CD8-positive, alpha-beta memory T cell (primary cell): Measurements from ENCODE around the gene KCNIP4. TPM values are rescaled to one million over a fixed set of nuclear protein-coding genes. Genes with fewer than 3 reads are reported as not detected.

Experiments
- CTCF ChIA-PET: fragments of 350-600 bp; sonication (Branson Sonifier 250); formaldehyde crosslinking; loops from one replicate; lab custom pipeline; 2021; ENCODE audit warnings: antibody characterized with exemption; lab: Charles Lee
- POLR2A ChIA-PET: fragments of 350-600 bp; sonication (Branson Sonifier 250); formaldehyde crosslinking; loops from one replicate; lab custom pipeline; 2021; ENCODE audit warnings: antibody characterized with exemption; lab: Charles Lee
- DNase-seq, 5 donors: peaks; one replicate each; pipeline versions ENCODE4 v3.0.0 to v3.0.0-alpha.2; 2020 to 2022; ENCODE audit warnings: mixed read lengths in 1 of 5
- H3K27ac ChIP-seq: one replicate; pipeline ENCODE4 v1.7.0; 2013; ENCODE audit warnings: low read depth, mild to moderate bottlenecking, low read length, moderate library complexity
- H3K27me3 ChIP-seq: 2 replicates; pipeline ENCODE4 v1.7.0; 2013; ENCODE audit warnings: low read length, mild to moderate bottlenecking; ENCODE audit not compliant: insufficient read depth, poor library complexity, severe bottlenecking
- H3K36me3 ChIP-seq: 2 replicates; pipeline ENCODE4 v1.7.0; 2013; ENCODE audit warnings: mild to moderate bottlenecking, low read length, moderate library complexity; ENCODE audit not compliant: insufficient read depth
- H3K4me1 ChIP-seq: 2 replicates; pipeline ENCODE4 v1.7.0; 2013; ENCODE audit warnings: mild to moderate bottlenecking, low read length, moderate library complexity; ENCODE audit not compliant: insufficient read depth
- H3K4me3 ChIP-seq: 2 replicates; pipeline ENCODE4 v1.7.0; 2013; ENCODE audit warnings: mild to moderate bottlenecking, low read length
- H3K9me3 ChIP-seq: 2 replicates; pipeline ENCODE4 v1.7.0; 2013; ENCODE audit warnings: mild to moderate bottlenecking, low read length
- H3K27ac Mint-ChIP-seq, 8 donors: one replicate each; pipeline ENCODE4 v1.8.0; 2020 to 2021; ENCODE audit warnings: mixed read lengths in 8 of 8, mild to moderate bottlenecking in 6 of 8, inconsistent platforms in 3 of 8, moderate library complexity in 3 of 8
- H3K27me3 Mint-ChIP-seq, 2 donors: one replicate each; pipeline ENCODE4 v1.8.0; 2020 to 2021; ENCODE audit warnings: mixed read lengths in 2 of 2, mild to moderate bottlenecking in 1 of 2, moderate library complexity in 1 of 2
- H3K36me3 Mint-ChIP-seq, 3 donors: one replicate each; pipeline ENCODE4 v1.8.0; 2020 to 2021; ENCODE audit warnings: mixed read lengths in 3 of 3, inconsistent platforms in 1 of 3, mild to moderate bottlenecking in 1 of 3
- H3K4me1 Mint-ChIP-seq, 3 donors: one replicate each; pipeline ENCODE4 v1.8.0; 2020 to 2021; ENCODE audit warnings: mixed read lengths in 3 of 3, inconsistent platforms in 1 of 3, mild to moderate bottlenecking in 1 of 3
- H3K4me3 Mint-ChIP-seq, 7 donors: one replicate each; pipeline ENCODE4 v1.8.0; 2020 to 2021; ENCODE audit warnings: mixed read lengths in 7 of 7, mild to moderate bottlenecking in 6 of 7, moderate library complexity in 4 of 7, inconsistent platforms in 2 of 7
- H3K9me3 Mint-ChIP-seq, 5 donors: one replicate each; pipeline ENCODE4 v1.8.0; 2020 to 2022; ENCODE audit warnings: mixed read lengths in 5 of 5, mild to moderate bottlenecking in 3 of 5, moderate library complexity in 2 of 5, inconsistent platforms in 1 of 5
- polyA plus RNA-seq: library from polyadenylated mRNA; unstranded; fragments of 300-500 nt; fragmentation: Illumina TruSeq; gene quantifications from one replicate; pipeline ENCODE4 v1.2.3, GENCODE V29; 2021
- total RNA-seq, 2 experiments: library from RNA; stranded (reverse); gene quantifications; one replicate each; pipeline ENCODE4 v1.2.3, GENCODE V29; 2021

KCNIP4 gene
- total and polyA plus RNA-seq, 3 experiments from 2014 or later: 0.12 TPM; not detected in 2

DNA sequence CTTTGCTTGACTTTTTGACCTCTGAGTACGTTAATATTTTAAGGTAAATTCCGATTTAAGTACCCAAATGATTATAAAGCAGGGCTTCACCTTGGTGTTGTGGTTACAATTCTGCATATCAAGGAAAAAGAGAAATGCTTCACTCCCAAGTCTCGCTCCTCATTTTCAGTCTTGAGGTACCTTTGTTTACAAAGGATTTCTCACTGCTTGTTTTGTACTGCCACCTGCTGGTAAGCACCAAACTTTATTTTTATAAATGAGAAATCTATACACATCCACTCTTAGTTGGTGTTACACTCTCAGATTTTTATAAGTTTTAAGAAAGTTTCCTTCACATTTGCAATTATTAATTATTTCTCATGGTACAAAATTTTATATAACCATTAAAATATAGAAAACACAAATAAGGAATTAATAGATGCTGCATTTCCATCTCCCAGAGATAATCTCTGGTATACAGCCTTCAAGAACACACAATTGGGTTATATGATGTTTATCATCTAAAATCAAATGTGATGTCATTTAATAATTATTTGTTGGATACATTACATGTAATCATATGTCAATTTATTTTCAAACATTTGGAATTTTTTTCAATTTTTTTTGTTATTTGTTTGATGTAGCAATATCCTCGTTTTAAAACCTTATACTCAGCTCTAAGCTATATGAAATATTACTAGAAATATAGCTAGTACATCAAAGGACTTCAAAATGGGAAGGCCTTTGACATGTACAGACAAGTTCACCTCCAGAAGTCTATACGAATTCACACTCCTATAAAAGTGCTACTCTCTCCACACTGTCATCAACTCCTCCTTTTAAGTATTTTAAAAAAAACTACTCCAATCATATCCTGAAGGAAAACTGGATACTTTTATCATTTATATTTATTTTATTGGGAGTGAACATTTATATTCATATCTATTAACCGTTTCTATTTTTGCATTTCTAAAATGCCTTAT lies 179.9 kb downstream of the KCNIP4 start:
- peaks cover 0 to 1% of the 10 kb centered on the region in 2 donors for H3K27me3 Mint-ChIP-seq
- POLR2A ChIA-PET: no interaction called here
- H3K4me3 Mint-ChIP-seq: no peak overlapping the region
- H3K4me1 ChIP-seq: no peaks in the 10 kb centered on the region
- H3K36me3 ChIP-seq: no peaks in the 10 kb centered on the region
- DNase-seq: peak in 1 of 5 donors; percentile 6
- peaks cover 0 to 10% (median 2%) of the 10 kb centered on the region in 5 donors for H3K9me3 Mint-ChIP-seq
- no peaks in the 10 kb centered on the region for H3K4me1 Mint-ChIP-seq
- H3K27ac Mint-ChIP-seq: no peak overlapping the region
- H3K27ac ChIP-seq: no peak overlapping the region
- H3K9me3 ChIP-seq: no peaks in the 10 kb centered on the region
- CTCF ChIA-PET: interaction anchor here (0.9 kb wide), 1 partner anchor 995 kb away, joined by 3 read pairs; no protein-coding TSS in a partner anchor
- H3K4me3 ChIP-seq: no peak overlapping the region
- no peaks in the 10 kb centered on the region for H3K27me3 ChIP-seq
- H3K36me3 Mint-ChIP-seq: no peaks in the 10 kb centered on the region

- H3K27ac ChIP-seq: no peak overlapping the region
- H3K36me3 Mint-ChIP-seq: no peaks in the 10 kb centered on the region
- no peaks in the 10 kb centered on the region for H3K4me1 Mint-ChIP-seq
- peaks cover 0 to 5% (median 0%) of the 10 kb centered on the region in 5 donors for H3K9me3 Mint-ChIP-seq
- no peaks in the 10 kb centered on the region for H3K36me3 ChIP-seq
- no peak overlapping the region for H3K4me3 Mint-ChIP-seq
- H3K27me3 ChIP-seq: no peaks in the 10 kb centered on the region
- POLR2A ChIA-PET: no interaction called here
- H3K4me3 ChIP-seq: no peak overlapping the region
- H3K27me3 Mint-ChIP-seq: peaks cover 0 to 1% of the 10 kb centered on the region in 2 donors
- no peaks in the 10 kb centered on the region for H3K9me3 ChIP-seq
- CTCF ChIA-PET: interaction anchor here (0.7 to 1.2 kb wide), 2 partner anchors 14 to 990 kb away, joined by 3 read pairs; no protein-coding TSS in a partner anchor
- no peak overlapping the region for H3K27ac Mint-ChIP-seq
- peak in 1 of 5 donors; percentile 2 for DNase-seq
- H3K4me1 ChIP-seq: no peaks in the 10 kb centered on the region
Observed at GRCh38 chr4:21765810-21766407, 182.7 kb downstream of the KCNIP4 start.

GRCh38 chr4:21763855-21764254 lies 184.7 kb downstream of the KCNIP4 start:
- peaks cover 0 to 1% of the 10 kb centered on the region in 2 donors for H3K27me3 Mint-ChIP-seq
- H3K36me3 ChIP-seq: no peaks in the 10 kb centered on the region
- no peaks in the 10 kb centered on the region for H3K4me1 Mint-ChIP-seq
- peaks cover 0 to 3% (median 0%) of the 10 kb centered on the region in 5 donors for H3K9me3 Mint-ChIP-seq
- H3K27ac ChIP-seq: no peak overlapping the region
- no peaks in the 10 kb centered on the region for H3K9me3 ChIP-seq
- no peak overlapping the region for H3K4me3 Mint-ChIP-seq
- H3K27me3 ChIP-seq: no peaks in the 10 kb centered on the region
- CTCF ChIA-PET: no interaction called here
- H3K4me1 ChIP-seq: no peaks in the 10 kb centered on the region
- H3K36me3 Mint-ChIP-seq: no peaks in the 10 kb centered on the region
- POLR2A ChIA-PET: no interaction called here
- no peak overlapping the region for H3K4me3 ChIP-seq
- no peak overlapping the region for H3K27ac Mint-ChIP-seq
- no peak for DNase-seq

DNA sequence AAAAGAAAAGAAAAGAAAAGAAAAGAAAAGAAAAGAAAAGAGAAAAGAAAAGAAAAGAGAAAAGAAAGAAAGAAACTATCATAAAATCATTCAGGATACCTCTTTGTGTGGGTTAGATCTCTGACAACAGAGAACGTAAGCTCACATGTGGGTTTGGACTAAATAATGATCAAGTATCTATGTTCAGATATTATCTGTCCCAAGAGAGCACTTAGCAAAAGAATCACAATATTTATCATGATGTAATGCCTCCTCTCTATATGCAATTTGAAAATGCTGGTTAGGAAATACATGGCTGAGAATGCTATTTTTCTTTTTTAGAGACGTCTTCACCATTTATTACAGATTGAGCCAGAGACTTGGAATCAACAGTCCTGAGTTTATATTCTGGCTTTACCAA lies 191.3 kb downstream of the KCNIP4 start:
- no peaks in the 10 kb centered on the region for H3K4me1 Mint-ChIP-seq
- no peaks in the 10 kb centered on the region for H3K27me3 Mint-ChIP-seq
- H3K4me3 Mint-ChIP-seq: no peak overlapping the region
- H3K27ac ChIP-seq: no peak overlapping the region
- ChIA-PET POLR2A (no interaction called here), CTCF (no interaction called here)
- no peaks in the 10 kb centered on the region for H3K36me3 ChIP-seq
- no peak for DNase-seq
- H3K4me1 ChIP-seq: no peaks in the 10 kb centered on the region
- peaks cover 0 to 6% (median 1%) of the 10 kb centered on the region in 5 donors for H3K9me3 Mint-ChIP-seq
- H3K27me3 ChIP-seq: no peaks in the 10 kb centered on the region
- no peak overlapping the region for H3K27ac Mint-ChIP-seq
- no peaks in the 10 kb centered on the region for H3K9me3 ChIP-seq
- no peak overlapping the region for H3K4me3 ChIP-seq
- H3K36me3 Mint-ChIP-seq: no peaks in the 10 kb centered on the region

- H3K36me3 Mint-ChIP-seq: no peaks in the 10 kb centered on the region
- no peak overlapping the region for H3K4me3 Mint-ChIP-seq
- no peak for DNase-seq
- ChIA-PET POLR2A (no interaction called here), CTCF (no interaction called here)
- H3K4me3 ChIP-seq: no peak overlapping the region
- H3K27ac Mint-ChIP-seq: no peak overlapping the region
- no peaks in the 10 kb centered on the region for H3K4me1 ChIP-seq
- no peak overlapping the region for H3K27ac ChIP-seq
- no peaks in the 10 kb centered on the region for H3K27me3 ChIP-seq
- H3K4me1 Mint-ChIP-seq: no peaks in the 10 kb centered on the region
- H3K9me3 Mint-ChIP-seq: peaks cover 0 to 11% (median 4%) of the 10 kb centered on the region in 5 donors
- no peaks in the 10 kb centered on the region for H3K9me3 ChIP-seq
- H3K36me3 ChIP-seq: no peaks in the 10 kb centered on the region
- H3K27me3 Mint-ChIP-seq: no peaks in the 10 kb centered on the region
Observed at GRCh38 chr4:21753084-21753760, 195.3 kb downstream of the KCNIP4 start.

GRCh38 chr4:21752616-21753015 lies 196.0 kb downstream of the KCNIP4 start:
- POLR2A ChIA-PET: no interaction called here
- Mint-ChIP-seq H3K27me3 (no peaks in the 10 kb centered on the region), H3K36me3 (no peaks in the 10 kb centered on the region), H3K4me3 (no peak overlapping the region), H3K27ac (no peak overlapping the region), H3K9me3 (peaks cover 0 to 11% (median 4%) of the 10 kb centered on the region in 5 donors), H3K4me1 (no peaks in the 10 kb centered on the region)
- Histone ChIP-seq H3K27me3 (no peaks in the 10 kb centered on the region), H3K4me1 (no peaks in the 10 kb centered on the region), H3K36me3 (no peaks in the 10 kb centered on the region), H3K4me3 (no peak overlapping the region), H3K9me3 (no peaks in the 10 kb centered on the region), H3K27ac (no peak overlapping the region)
- DNase-seq: no peak
- CTCF ChIA-PET: no interaction called here

DNA sequence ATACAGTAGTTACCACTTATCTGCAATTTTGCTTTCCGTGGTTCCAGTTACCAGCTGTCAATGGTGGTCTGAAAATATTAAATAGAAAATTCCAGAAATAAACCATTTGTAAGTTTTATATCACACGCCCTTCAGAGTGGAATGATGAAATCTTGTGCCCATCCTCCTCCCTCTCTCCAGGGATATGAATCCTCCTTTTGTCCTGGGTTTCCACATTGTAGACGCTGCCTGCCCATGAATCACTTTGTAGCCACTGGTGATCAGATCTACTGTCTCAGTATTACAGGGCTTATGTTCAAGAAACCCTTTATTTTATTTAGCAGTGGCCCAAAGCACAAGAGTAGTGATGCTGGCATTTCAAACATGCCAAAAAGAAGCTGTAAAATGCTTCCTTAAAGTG lies 198.6 kb downstream of the KCNIP4 start:
- no peaks in the 10 kb centered on the region for H3K4me1 Mint-ChIP-seq
- no peaks in the 10 kb centered on the region for H3K9me3 ChIP-seq
- no peaks in the 10 kb centered on the region for H3K27me3 Mint-ChIP-seq
- no peaks in the 10 kb centered on the region for H3K27me3 ChIP-seq
- POLR2A ChIA-PET: no interaction called here
- peaks cover 0 to 11% (median 4%) of the 10 kb centered on the region in 5 donors for H3K9me3 Mint-ChIP-seq
- H3K36me3 ChIP-seq: no peaks in the 10 kb centered on the region
- no peak overlapping the region for H3K27ac Mint-ChIP-seq
- H3K4me3 Mint-ChIP-seq: no peak overlapping the region
- DNase-seq: no peak
- no peak overlapping the region for H3K27ac ChIP-seq
- no peaks in the 10 kb centered on the region for H3K4me1 ChIP-seq
- H3K36me3 Mint-ChIP-seq: no peaks in the 10 kb centered on the region
- CTCF ChIA-PET: no interaction called here
- no peak overlapping the region for H3K4me3 ChIP-seq

DNA sequence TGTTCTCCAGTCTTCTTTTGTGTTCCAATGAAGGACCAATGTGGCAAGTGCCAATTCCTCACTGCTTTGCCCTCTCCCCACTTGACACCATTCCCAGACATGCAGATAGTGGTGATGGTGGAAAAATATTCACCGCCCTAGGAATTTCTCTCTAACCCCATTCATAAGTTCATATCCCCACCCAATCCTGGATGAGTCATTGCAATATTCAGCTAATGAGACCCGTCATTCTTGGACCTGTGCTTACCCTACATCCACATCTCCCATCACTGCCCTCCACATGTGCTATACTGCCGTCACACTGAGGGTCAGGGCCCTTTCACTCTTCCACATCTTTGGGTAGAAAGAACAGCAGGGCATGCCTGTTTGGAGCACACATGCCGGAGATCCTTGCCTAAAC lies 199.2 kb downstream of the KCNIP4 start:
- no peak overlapping the region for H3K4me3 ChIP-seq
- H3K36me3 ChIP-seq: no peaks in the 10 kb centered on the region
- ChIA-PET CTCF (no interaction called here), POLR2A (no interaction called here)
- H3K27ac Mint-ChIP-seq: no peak overlapping the region
- H3K4me1 Mint-ChIP-seq: no peaks in the 10 kb centered on the region
- no peaks in the 10 kb centered on the region for H3K27me3 Mint-ChIP-seq
- H3K27me3 ChIP-seq: no peaks in the 10 kb centered on the region
- no peaks in the 10 kb centered on the region for H3K4me1 ChIP-seq
- peaks cover 0 to 11% (median 5%) of the 10 kb centered on the region in 5 donors for H3K9me3 Mint-ChIP-seq
- H3K36me3 Mint-ChIP-seq: no peaks in the 10 kb centered on the region
- H3K27ac ChIP-seq: no peak overlapping the region
- H3K4me3 Mint-ChIP-seq: no peak overlapping the region
- DNase-seq: no peak
- no peaks in the 10 kb centered on the region for H3K9me3 ChIP-seq
